Cardiac muscle cell (in vitro differentiated cells and primary cell): Measurements from ENCODE around the gene MYO3B. TPM values are rescaled to one million over a fixed set of nuclear protein-coding genes. Genes with fewer than 3 reads are reported as not detected.
"Not testable (repeated sequence)": the region's sequence is repeated elsewhere in the genome, so short reads cannot be mapped to it uniquely, and the experiment has no call there.

Experiments used
- DNase-seq, 2 donors: peaks; one replicate each; pipeline versions ENCODE4 v3.0.0 to v3.0.0-alpha.2; 2010 to 2017; ENCODE audit warnings: low read depth in 1 of 2, low spot score in 1 of 2
- H3K27ac ChIP-seq: fragments of 200-600 bp; sonication (generic); 2 replicates; pipeline ENCODE4 v1.5.1; 2016
- H3K27me3 ChIP-seq: fragments of 200-600 bp; sonication (generic); 2 replicates; pipeline ENCODE4 v1.6.0; 2016; ENCODE audit warnings: control low read depth
- H3K36me3 ChIP-seq: fragments of 200-600 bp; sonication (generic); 2 replicates; pipeline ENCODE4 v1.5.1; 2016; ENCODE audit warnings: control low read depth
- H3K4me1 ChIP-seq: fragments of 200-600 bp; sonication (generic); 2 replicates; pipeline ENCODE4 v1.8.1; 2017; ENCODE audit warnings: low read depth, mild to moderate bottlenecking, mixed run types
- H3K4me3 ChIP-seq: fragments of 200-600 bp; sonication (generic); 2 replicates; pipeline ENCODE4 v1.5.1; 2016; ENCODE audit warnings: mild to moderate bottlenecking
- H3K9me3 ChIP-seq: fragments of 200-600 bp; sonication (generic); 2 replicates; pipeline ENCODE4 v1.5.1; 2017; ENCODE audit warnings: low read depth, mild to moderate bottlenecking, control low read depth
- polyA plus RNA-seq: library from polyadenylated mRNA; unstranded; fragments of >200 nt; fragmentation: Nextera tagmentation; extraction: Ambion mirVana; gene quantifications from 2 replicates; pipeline ENCODE4 v1.2.1, GENCODE V29; 2016
- total RNA-seq: library from RNA; depleted of rRNA; stranded (reverse); fragments of >200 nt; gene quantifications from 2 replicates; pipeline ENCODE4 v1.2.3, GENCODE V29; 2016
- TF ChIP-seq, protein P1 (sequence below): IDR thresholded peaks from 2 replicates; pipeline ENCODE4 v1.5.1; 2012; ENCODE audit warnings: low read depth, mild to moderate bottlenecking, low read length

The MYO3B gene
- total and polyA plus RNA-seq, 2 experiments from 2014 or later: not detected

DNA sequence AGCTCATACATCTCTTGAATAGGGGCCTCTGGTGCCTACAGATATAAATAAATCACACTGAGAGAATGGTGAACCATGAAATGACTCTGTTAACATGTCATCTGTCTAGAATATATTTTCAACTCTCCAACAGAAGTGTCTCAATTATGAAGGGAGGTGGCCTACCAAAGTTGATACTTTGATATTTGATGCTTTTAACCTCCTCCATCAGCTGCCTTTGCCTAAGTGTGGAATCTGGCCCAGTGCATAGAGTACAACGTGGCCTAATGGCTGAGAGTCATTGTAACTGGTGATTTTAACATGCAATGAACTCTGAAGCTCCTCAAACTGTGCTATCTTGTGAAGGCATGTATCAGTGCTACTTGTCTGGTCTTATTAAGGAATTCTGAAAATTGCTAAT lies 93.4 kb downstream of the MYO3B start:
- Histone ChIP-seq H3K4me3 (no peak overlapping the region), H3K4me1 (no peaks in the 10 kb centered on the region), H3K36me3 (no peaks in the 10 kb centered on the region), H3K27ac (no peak overlapping the region), H3K9me3 (no peaks in the 10 kb centered on the region), H3K27me3 (peaks cover 91% of the 10 kb centered on the region)
- TF ChIP-seq, protein P1, sequence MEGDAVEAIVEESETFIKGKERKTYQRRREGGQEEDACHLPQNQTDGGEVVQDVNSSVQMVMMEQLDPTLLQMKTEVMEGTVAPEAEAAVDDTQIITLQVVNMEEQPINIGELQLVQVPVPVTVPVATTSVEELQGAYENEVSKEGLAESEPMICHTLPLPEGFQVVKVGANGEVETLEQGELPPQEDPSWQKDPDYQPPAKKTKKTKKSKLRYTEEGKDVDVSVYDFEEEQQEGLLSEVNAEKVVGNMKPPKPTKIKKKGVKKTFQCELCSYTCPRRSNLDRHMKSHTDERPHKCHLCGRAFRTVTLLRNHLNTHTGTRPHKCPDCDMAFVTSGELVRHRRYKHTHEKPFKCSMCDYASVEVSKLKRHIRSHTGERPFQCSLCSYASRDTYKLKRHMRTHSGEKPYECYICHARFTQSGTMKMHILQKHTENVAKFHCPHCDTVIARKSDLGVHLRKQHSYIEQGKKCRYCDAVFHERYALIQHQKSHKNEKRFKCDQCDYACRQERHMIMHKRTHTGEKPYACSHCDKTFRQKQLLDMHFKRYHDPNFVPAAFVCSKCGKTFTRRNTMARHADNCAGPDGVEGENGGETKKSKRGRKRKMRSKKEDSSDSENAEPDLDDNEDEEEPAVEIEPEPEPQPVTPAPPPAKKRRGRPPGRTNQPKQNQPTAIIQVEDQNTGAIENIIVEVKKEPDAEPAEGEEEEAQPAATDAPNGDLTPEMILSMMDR: no peak
- DNase-seq: peak; percentile 1 to 25

DNA sequence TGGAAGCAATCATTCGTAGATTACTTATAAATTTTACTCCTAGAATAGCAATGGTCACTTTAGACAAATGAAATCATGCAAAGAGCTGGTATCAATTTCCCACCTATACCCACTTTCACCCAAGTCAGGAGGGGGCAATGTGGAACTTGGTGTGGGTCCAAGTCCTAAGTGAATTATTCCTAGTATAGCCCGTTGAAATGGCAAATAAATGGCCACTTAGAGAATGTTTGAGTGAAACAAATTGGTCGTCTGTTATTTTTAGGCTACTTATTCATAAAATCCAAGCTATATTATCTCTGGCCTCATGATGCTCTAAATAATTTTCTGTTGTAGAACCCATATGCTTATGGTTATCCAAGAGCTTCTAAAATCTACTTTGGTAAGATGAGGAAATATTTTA lies 98.1 kb downstream of the MYO3B start:
- Histone ChIP-seq H3K9me3 (no peaks in the 10 kb centered on the region), H3K4me3 (no peak overlapping the region), H3K36me3 (no peaks in the 10 kb centered on the region), H3K27me3 (peaks cover 50% of the 10 kb centered on the region), H3K4me1 (no peaks in the 10 kb centered on the region), H3K27ac (no peak overlapping the region)
- DNase-seq: no peak
- TF ChIP-seq, protein P1: no peak

DNA sequence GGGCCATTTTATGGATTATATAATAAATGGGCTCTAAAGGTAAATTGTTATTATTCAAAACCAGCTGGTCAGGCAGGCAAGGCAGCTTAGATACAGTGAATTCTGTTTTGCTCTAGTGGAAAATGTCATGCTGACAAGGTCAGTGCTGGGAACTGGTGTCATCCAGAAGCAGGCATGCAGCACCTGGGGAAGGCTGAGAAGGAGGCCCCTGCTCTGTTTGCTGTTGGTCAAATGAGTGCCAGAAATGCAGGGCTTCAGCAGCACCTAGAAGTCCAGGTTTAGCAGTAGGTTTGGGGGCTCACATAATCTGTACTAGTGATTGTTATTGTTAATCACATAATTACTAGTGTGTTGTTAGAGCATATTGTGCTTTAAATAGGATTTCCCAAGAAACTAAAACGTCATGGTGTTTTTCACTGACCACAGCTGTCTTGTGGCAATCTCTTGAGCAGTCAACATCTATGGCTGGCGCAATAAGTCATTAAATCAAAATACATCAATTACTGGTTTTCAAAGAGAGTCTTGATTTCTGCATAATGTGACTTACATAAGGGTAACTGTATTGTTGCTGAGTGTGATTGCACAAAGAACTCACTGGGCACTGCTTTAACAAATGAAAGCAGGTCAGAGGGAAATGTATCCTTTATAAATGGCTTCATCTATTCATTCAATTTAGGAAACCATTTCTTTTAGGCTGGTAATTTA lies 99.1 kb downstream of the MYO3B start:
- Histone ChIP-seq H3K9me3 (no peaks in the 10 kb centered on the region), H3K27ac (no peak overlapping the region), H3K27me3 (peaks cover 47% of the 10 kb centered on the region), H3K4me1 (no peaks in the 10 kb centered on the region), H3K36me3 (no peaks in the 10 kb centered on the region), H3K4me3 (no peak overlapping the region)
- peak in 1 of 2 donors; percentile 32 for DNase-seq
- TF ChIP-seq, protein P1: no peak

DNA sequence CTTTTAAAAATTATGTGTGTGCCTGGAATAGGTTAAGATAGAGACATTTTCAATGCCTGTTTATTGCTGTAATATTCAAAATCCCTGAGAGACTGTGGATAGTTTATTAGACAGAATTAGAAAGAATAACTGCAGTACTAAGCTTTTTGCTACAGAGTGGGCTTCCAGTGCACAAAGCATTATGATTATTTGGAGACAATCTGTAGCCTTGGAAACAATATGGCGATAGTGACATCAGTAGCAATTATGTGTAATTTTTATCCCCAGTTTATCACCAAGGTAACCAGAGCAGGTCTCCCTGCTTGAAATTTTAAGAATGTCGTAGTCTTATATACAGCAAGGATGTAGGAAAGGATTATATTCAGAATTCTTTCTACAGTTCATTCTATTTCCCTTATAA lies 100.0 kb downstream of the MYO3B start:
- Histone ChIP-seq H3K4me3 (no peak overlapping the region), H3K36me3 (no peaks in the 10 kb centered on the region), H3K27me3 (peaks cover 46% of the 10 kb centered on the region), H3K9me3 (no peaks in the 10 kb centered on the region), H3K27ac (no peak overlapping the region), H3K4me1 (no peaks in the 10 kb centered on the region)
- no peak for DNase-seq
- TF ChIP-seq, protein P1: no peak

DNA sequence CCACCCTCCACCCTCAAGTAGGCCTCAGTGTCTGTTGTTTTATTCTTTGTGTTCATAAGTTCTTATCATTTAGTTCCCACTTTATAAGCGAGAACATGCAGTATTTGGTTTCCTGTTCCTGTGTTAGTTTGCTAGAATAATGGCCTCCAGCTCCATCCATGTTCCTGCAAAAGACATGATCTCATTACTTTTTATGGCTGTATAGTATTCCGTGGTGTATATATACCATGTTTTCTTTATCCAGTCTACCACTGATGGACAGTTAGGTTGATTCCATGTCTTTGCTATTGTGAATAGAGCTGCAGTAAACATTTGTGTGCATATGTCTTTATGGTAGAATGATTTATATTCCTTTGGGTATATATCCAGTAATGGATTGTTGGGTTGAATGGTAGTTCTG lies 101.7 kb downstream of the MYO3B start:
- H3K9me3 ChIP-seq, H3K36me3 ChIP-seq, H3K4me1 ChIP-seq, H3K27ac ChIP-seq, DNase-seq, H3K4me3 ChIP-seq: not testable (repeated sequence)
- peaks cover 36% of the 10 kb centered on the region for H3K27me3 ChIP-seq

DNA sequence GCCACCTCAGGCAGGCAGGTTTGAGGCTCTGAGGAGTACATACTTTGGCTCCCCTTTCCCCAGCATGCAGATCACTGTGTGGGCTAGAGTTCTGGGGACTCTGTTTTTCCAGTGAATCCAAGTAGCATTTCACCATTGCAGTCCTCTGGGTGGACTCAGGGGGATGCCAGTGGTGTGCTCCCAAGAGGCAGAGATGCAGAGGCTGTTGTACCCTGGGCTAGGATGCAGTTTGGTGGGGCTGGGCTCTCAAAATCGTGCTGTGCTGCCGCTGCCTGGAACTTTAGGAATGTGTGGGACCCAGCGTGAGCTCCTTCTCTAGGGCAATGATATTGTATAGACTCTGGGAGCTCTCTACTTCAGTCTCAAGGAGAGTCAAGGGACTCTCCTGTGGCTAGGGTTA lies 104.9 kb downstream of the MYO3B start:
- Histone ChIP-seq H3K9me3 (no peaks in the 10 kb centered on the region), H3K4me1 (no peaks in the 10 kb centered on the region), H3K27ac (no peak overlapping the region), H3K4me3 (no peak overlapping the region), H3K27me3 (peaks cover 26% of the 10 kb centered on the region), H3K36me3 (no peaks in the 10 kb centered on the region)
- no peak for DNase-seq
- TF ChIP-seq, protein P1: no peak
